H1 (cell line): ENCODE results near the gene VIM.

Experiments
- CTCF ChIP-seq, 3 experiments: IDR thresholded peaks; 1 replicate in 2 of 3; 2 replicates in 1 of 3; pipeline versions ENCODE4 v1.5.1 to v1.6.1; 2011; ENCODE audit warnings: low read length in 3 of 3, mild to moderate bottlenecking in 3 of 3, inconsistent platforms in 2 of 3, low read depth in 1 of 3, moderate library complexity in 1 of 3; ENCODE audit not compliant: insufficient read depth in 1 of 3; ENCODE audit errors: control extremely low read depth in 1 of 3
- EZH2 ChIP-seq: fragments of 200-600 bp; sonication (generic); IDR thresholded peaks from 2 replicates; pipeline ENCODE4 v1.7.1; 2012; ENCODE audit warnings: low read depth, mild to moderate bottlenecking, moderate library complexity, low read length, inconsistent platforms; ENCODE audit not compliant: severe bottlenecking
- HDAC6 ChIP-seq: IDR thresholded peaks from one replicate; pipeline ENCODE4 v1.7.1; 2012; ENCODE audit warnings: low read depth, mild to moderate bottlenecking, inconsistent platforms, low read length, moderate library complexity
- RBBP5 ChIP-seq: IDR thresholded peaks from 2 replicates; pipeline ENCODE4 v1.7.1; 2012; ENCODE audit warnings: low read depth, mild to moderate bottlenecking, inconsistent platforms, low read length, moderate library complexity, borderline replicate concordance
- ZNF274 ChIP-seq: IDR thresholded peaks from 2 replicates; pipeline ENCODE4 v1.7.0; 2012; ENCODE audit warnings: low read length, borderline replicate concordance; ENCODE audit errors: extremely low read depth

- TF ChIP-seq ZNF274 (no peak), CTCF (IDR thresholded peaks at IDR 0.05; ENCODE audit: control extremely low read depth in 1 of 3, insufficient read depth in 1 of 3, low read depth in 1 of 3, low read length in 3 of 3) (no peak), EZH2 (no peak), RBBP5 (no peak), HDAC6 (no peak)
Observed at GRCh38 chr10:17214971-17215781, 12.9 kb upstream of the VIM start.
